Measurements from ENCODE around the gene RREB1. TPM values are rescaled to one million over a fixed set of nuclear protein-coding genes. Genes with fewer than 3 reads are reported as not detected.

Gene RREB1
- total RNA-seq, 1 experiment from 2014 or later, result 51.1 TPM

GRCh38 chr6:7129360-7129759 lies 21.6 kb downstream of the RREB1 start:
- DNase-seq, result no peak
- ChIA-PET CTCF (no interaction called here), POLR2A (no interaction called here)
- Mint-ChIP-seq H3K36me3 (ENCODE audit: insufficient read depth, unreplicated experiment) (peaks cover 15% of the 10 kb centered on the region), H3K27ac (ENCODE audit: unreplicated experiment) (no peak overlapping the region), H3K4me3 (ENCODE audit: unreplicated experiment) (no peak overlapping the region), H3K9me3 (ENCODE audit: unreplicated experiment) (no peaks in the 10 kb centered on the region), H3K27me3 (ENCODE audit: insufficient read depth, unreplicated experiment) (no peaks in the 10 kb centered on the region), H3K4me1 (ENCODE audit: low read depth, unreplicated experiment) (no peaks in the 10 kb centered on the region)
- intact Hi-C loops (cut with micrococcal nuclease; ENCODE audit: unreplicated experiment), result no loop called here
- H3K36me3 ChIP-seq (ENCODE audit: control insufficient read depth, insufficient read depth, low read length), result peaks cover 5% of the 10 kb centered on the region
- no peaks in the 10 kb centered on the region; the same call in 1 of the 2 replicates for H3K4me1 ChIP-seq
- no peaks in the 10 kb centered on the region for H3K9me3 ChIP-seq
- H3K4me3 ChIP-seq (ENCODE audit: low read depth, low read length), result no peak overlapping the region
- H3K27me3 ChIP-seq (replicated peaks; ENCODE audit: control insufficient read depth, insufficient read depth, low read length), result no peaks in the 10 kb centered on the region
- no peak for TF ChIP-seq CTCF (IDR thresholded peaks at IDR 0.05; ENCODE audit: insufficient read depth in 1 of 2, low read depth in 1 of 2, low read length in 1 of 2, severe bottlenecking in 1 of 2, unreplicated experiment in 1 of 2)
- BruUV-seq (replicated peaks), result no TSS peak

GRCh38 chr6:7129784-7130569 lies 22.2 kb downstream of the RREB1 start:
- no peaks in the 10 kb centered on the region for H3K27me3 ChIP-seq (replicated peaks; ENCODE audit: control insufficient read depth, insufficient read depth, low read length)
- Mint-ChIP-seq H3K36me3 (ENCODE audit: insufficient read depth, unreplicated experiment) (peaks cover 9% of the 10 kb centered on the region), H3K4me1 (ENCODE audit: low read depth, unreplicated experiment) (no peaks in the 10 kb centered on the region), H3K9me3 (ENCODE audit: unreplicated experiment) (no peaks in the 10 kb centered on the region), H3K27me3 (ENCODE audit: insufficient read depth, unreplicated experiment) (no peaks in the 10 kb centered on the region), H3K4me3 (ENCODE audit: unreplicated experiment) (no peak overlapping the region), H3K27ac (ENCODE audit: unreplicated experiment) (peak overlapping the region; percentile 51)
- ChIA-PET CTCF (no interaction called here), POLR2A (no interaction called here)
- intact Hi-C loops (cut with micrococcal nuclease; ENCODE audit: unreplicated experiment), result no loop called here
- H3K36me3 ChIP-seq (ENCODE audit: control insufficient read depth, insufficient read depth, low read length), result peaks cover 4% of the 10 kb centered on the region
- BruUV-seq (replicated peaks), result no TSS peak
- no peak overlapping the region for H3K4me3 ChIP-seq (ENCODE audit: low read depth, low read length)
- no peaks in the 10 kb centered on the region for H3K9me3 ChIP-seq
- no peaks in the 10 kb centered on the region; the same call in 1 of the 2 replicates for H3K4me1 ChIP-seq
- TF ChIP-seq CTCF (IDR thresholded peaks at IDR 0.05; ENCODE audit: insufficient read depth in 1 of 2, low read depth in 1 of 2, low read length in 1 of 2, severe bottlenecking in 1 of 2, unreplicated experiment in 1 of 2), result no peak
- DNase-seq, result no peak

- BruUV-seq (replicated peaks), result no TSS peak
- no peaks in the 10 kb centered on the region for H3K27me3 Mint-ChIP-seq (ENCODE audit: insufficient read depth, unreplicated experiment)
- H3K4me1 ChIP-seq, result peaks cover 8% of the 10 kb centered on the region; the same call in 1 of the 2 replicates
- no peak overlapping the region for H3K4me3 ChIP-seq (ENCODE audit: low read depth, low read length)
- H3K9me3 Mint-ChIP-seq (ENCODE audit: unreplicated experiment), result no peaks in the 10 kb centered on the region
- intact Hi-C loops (cut with micrococcal nuclease; ENCODE audit: unreplicated experiment), result no loop called here
- no peak overlapping the region for H3K4me3 Mint-ChIP-seq (ENCODE audit: unreplicated experiment)
- ChIA-PET POLR2A (no interaction called here), CTCF (no interaction called here)
- H3K4me1 Mint-ChIP-seq (ENCODE audit: low read depth, unreplicated experiment), result no peaks in the 10 kb centered on the region
- DNase-seq, result no peak
- no peaks in the 10 kb centered on the region for H3K27me3 ChIP-seq (replicated peaks; ENCODE audit: control insufficient read depth, insufficient read depth, low read length)
- H3K36me3 ChIP-seq (ENCODE audit: control insufficient read depth, insufficient read depth, low read length), result peaks cover 4% of the 10 kb centered on the region
- H3K9me3 ChIP-seq, result no peaks in the 10 kb centered on the region
- H3K36me3 Mint-ChIP-seq (ENCODE audit: insufficient read depth, unreplicated experiment), result no peaks in the 10 kb centered on the region
- no peak for TF ChIP-seq CTCF (IDR thresholded peaks at IDR 0.05; ENCODE audit: insufficient read depth in 1 of 2, low read depth in 1 of 2, low read length in 1 of 2, severe bottlenecking in 1 of 2, unreplicated experiment in 1 of 2)
- H3K27ac Mint-ChIP-seq (ENCODE audit: unreplicated experiment), result no peak overlapping the region
Observed at GRCh38 chr6:7131390-7131789, 23.6 kb downstream of the RREB1 start.

Data from Caco-2 (cell line).